Lung (tissue), 13 donors: ENCODE measurements around the gene IPO11. TPM values are rescaled to one million over a fixed set of nuclear protein-coding genes. Genes with fewer than 3 reads are reported as not detected.
"Not testable (repeated sequence)": the region's sequence is repeated elsewhere in the genome, so short reads cannot be mapped to it uniquely, and the experiment has no call there.

Experiments used
- ATAC-seq: fragments of 200-7000 bp; cut with Tn5 transposase; one replicate; pipeline ENCODE4 v1.9.1; 2020; ENCODE audit warnings: moderate number of reproducible peaks; ENCODE audit not compliant: insufficient read depth, low FRiP score
- DNase-seq, 3 donors: peaks; one replicate each; pipeline ENCODE4 v3.0.0-alpha.2; 2013 to 2017
- H3K27ac ChIP-seq, 2 donors: one replicate each; pipeline ENCODE4 v1.5.1; 2013; ENCODE audit warnings: mild to moderate bottlenecking in 2 of 2, moderate library complexity in 2 of 2, control low read depth in 1 of 2, inconsistent platforms in 1 of 2, low read depth in 1 of 2, low read length in 1 of 2
- H3K27me3 ChIP-seq, 3 donors: one replicate each; pipeline ENCODE4 v1.5.1; 2013; ENCODE audit warnings: low read length in 2 of 3; ENCODE audit not compliant: control insufficient read depth in 3 of 3, insufficient read depth in 3 of 3
- H3K36me3 ChIP-seq, 4 donors: one replicate each; pipeline ENCODE4 v1.5.1; 2013; ENCODE audit warnings: low read length in 4 of 4, mild to moderate bottlenecking in 1 of 4, moderate library complexity in 1 of 4; ENCODE audit not compliant: control insufficient read depth in 4 of 4, insufficient read depth in 4 of 4
- H3K4me1 ChIP-seq, 5 donors: one replicate each; pipeline ENCODE4 v1.5.1; 2013; ENCODE audit warnings: low read length in 5 of 5, mild to moderate bottlenecking in 2 of 5, moderate library complexity in 1 of 5; ENCODE audit not compliant: control insufficient read depth in 5 of 5, insufficient read depth in 5 of 5
- H3K4me3 ChIP-seq: one replicate; pipeline ENCODE4 v1.5.1; 2013; ENCODE audit warnings: mild to moderate bottlenecking, control low read depth, moderate library complexity
- H3K9ac ChIP-seq, 2 donors: one replicate each; pipeline ENCODE4 v1.5.1; 2013; ENCODE audit warnings: low read length in 2 of 2, control low read depth in 1 of 2; ENCODE audit not compliant: insufficient read depth in 1 of 2
- H3K9me3 ChIP-seq, 4 donors: one replicate each; pipeline ENCODE4 v1.5.1; 2013; ENCODE audit warnings: low read length in 3 of 4, mild to moderate bottlenecking in 1 of 4, moderate library complexity in 1 of 4; ENCODE audit not compliant: control insufficient read depth in 4 of 4, insufficient read depth in 3 of 4
- CTCF ChIP-seq: IDR thresholded peaks from 2 replicates; pipeline ENCODE4 v1.5.1; 2012; ENCODE audit warnings: mild to moderate bottlenecking; ENCODE audit errors: control extremely low read depth, extremely low read depth
- WGBS, 2 donors: extraction: QIAGEN DNeasy Blood & Tissue Kit; methylation state at CpG; one replicate each; pipeline ENCODE4 v1.1.7; 2013; 5-methylcytosine and 5-hydroxymethylcytosine counted together
- polyA plus RNA-seq, 2 donors: library from polyadenylated mRNA; stranded (reverse); fragments of 200-250 nt; gene quantifications; one replicate each; pipeline ENCODE4 v1.2.1, GENCODE V29; 2013
- small RNA-seq: library from RNA; depleted of rRNA; stranded (forward); fragments of <200 nt; gene quantifications from one replicate; pipeline ENCODE3, GENCODE V24; 2014; ENCODE audit warnings: low replicate concordance
- total RNA-seq, 2 donors: library from RNA; depleted of rRNA in 1 of 2; stranded (reverse); fragments of >200 nt in 1 of 2; gene quantifications; one replicate each; pipeline ENCODE4 v1.2.1, GENCODE V29; 2014 to 2021
- donor health status: control.
- donor health status: control.
- donor health status: Bipolar disorder and iron deficiency.
- donor health status: healthy.
- donor health status: DM: yes; HTN: yes; CAD: no.

The IPO11 gene
- total and polyA plus RNA-seq, 4 donors: 7.2 to 46.6 (median 25.5) TPM

GRCh38 chr5:62662521-62662920, 250.0 kb downstream of the IPO11 start:
- 22 to 51% methylated on average over 2 of the region's 2 CpGs for WGBS, 2 donors
- Histone ChIP-seq H3K36me3 (no peaks in the 10 kb centered on the region), H3K4me1 (no peaks in the 10 kb centered on the region), H3K27ac (no peak overlapping the region), H3K9ac (no peak overlapping the region), H3K9me3 (peaks cover 0 to 4% (median 0%) of the 10 kb centered on the region in 4 donors), H3K4me3 (no peak overlapping the region), H3K27me3 (no peaks in the 10 kb centered on the region)
- no peak for TF ChIP-seq CTCF
- ATAC-seq (no peak), DNase-seq (no peak)

GRCh38 chr5:62671479-62671878, 258.9 kb downstream of the IPO11 start:
- Histone ChIP-seq H3K27me3 (no peaks in the 10 kb centered on the region), H3K9ac (no peak overlapping the region), H3K4me3 (no peak overlapping the region), H3K4me1 (no peaks in the 10 kb centered on the region), H3K36me3 (no peaks in the 10 kb centered on the region), H3K27ac (no peak overlapping the region), H3K9me3 (no peaks in the 10 kb centered on the region)
- no peak for DNase-seq
- ATAC-seq: no peak
- no peak for TF ChIP-seq CTCF
- 79 to 97% methylated on average over 1 of the region's 1 CpG for WGBS, 2 donors

- H3K4me1 ChIP-seq, H3K9me3 ChIP-seq, H3K27ac ChIP-seq, H3K36me3 ChIP-seq, H3K9ac ChIP-seq, ATAC-seq, H3K4me3 ChIP-seq, DNase-seq, H3K27me3 ChIP-seq: not testable (repeated sequence)
These were observed 264.0 kb downstream of the IPO11 start for GRCh38 chr5:62676596-62676995.

Small RNA genes lying within 50 kb of the gene (small RNA-seq; reads per million reads assigned to genes)
- gene CKS1BP3 (not detected), gene RNU6-661P (not detected)

Other genes with a start within 250 kb of the IPO11 start
- 10 to 100 TPM; 27.7 to 64.3 TPM for gene KIF2A, start 106.6 kb upstream of the IPO11 start, total RNA-seq
- 10 to 100 TPM in 1 of 2 donors, 1 to 10 TPM in 1; 3.5 to 12.8 TPM for gene KIF2A, start 106.6 kb upstream of the IPO11 start, polyA plus RNA-seq
- 10 to 100 TPM; 17.2 to 20.9 TPM for gene DIMT1, start 8.9 kb upstream of the IPO11 start, total RNA-seq
- gene DIMT1, start 8.9 kb upstream of the IPO11 start, polyA plus RNA-seq: 10 to 100 TPM; 13.9 to 27.6 TPM
- 10 to 100 TPM in 1 of 2 donors, 1 to 10 TPM in 1; 3.1 to 14.8 TPM for gene LRRC70, start 166.1 kb downstream of the IPO11 start, total RNA-seq
- 1 to 10 TPM; 4.1 to 7.4 TPM for gene LRRC70, start 166.1 kb downstream of the IPO11 start, polyA plus RNA-seq